Adrenal gland (tissue), 12 donors: Measurements from ENCODE around the gene HHAT. TPM values are rescaled to one million over a fixed set of nuclear protein-coding genes. Genes with fewer than 3 reads are reported as not detected.

Source experiments
- DNase-seq, 7 donors: peaks; one replicate each; pipeline ENCODE4 v3.0.0-alpha.2; 2019 to 2020
- H3K27ac ChIP-seq, 5 donors: fragments of 200-600 bp; sonication (generic) in 4 of 5; 1 replicate in 3 of 5; 2 replicates in 2 of 5; pipeline versions ENCODE4 v1.5.1 to v1.8.0; 2016 to 2020; ENCODE audit warnings: mild to moderate bottlenecking in 1 of 5
- H3K27me3 ChIP-seq: fragments of 200-600 bp; 2 replicates; pipeline ENCODE4 v1.8.0; 2021
- H3K36me3 ChIP-seq, 2 donors: fragments of 200-600 bp; replicated peaks in 1 of 2; 1 replicate in 1 of 2; 2 replicates in 1 of 2; pipeline versions ENCODE4 v1.5.1 to v1.8.0; 2018 to 2022
- H3K4me1 ChIP-seq, 2 donors: fragments of 200-600 bp; replicated peaks in 1 of 2; 1 replicate in 1 of 2; 2 replicates in 1 of 2; pipeline versions ENCODE4 v1.5.1 to v1.8.0; 2018 to 2021
- H3K4me3 ChIP-seq, 4 donors: fragments of 200-600 bp; sonication (generic) in 3 of 4; one replicate each; pipeline ENCODE4 v1.5.1; 2016 to 2018
- H3K9me3 ChIP-seq, 3 donors: fragments of 200-600 bp; sonication (generic) in 1 of 3; replicated peaks in 1 of 3; 1 replicate in 2 of 3; 2 replicates in 1 of 3; pipeline versions ENCODE4 v1.5.1 to v1.8.0; 2016 to 2021
- POLR2A ChIP-seq, 2 donors: fragments of 450-650 bp; IDR thresholded peaks; one replicate each; pipeline ENCODE4 v1.6.1; 2017; ENCODE audit warnings: antibody characterized with exemption in 2 of 2, mild to moderate bottlenecking in 2 of 2, moderate library complexity in 1 of 2
- WGBS, 4 donors: extraction: QIAGEN DNeasy Blood & Tissue Kit in 2 of 4; methylation state at CpG; one replicate each; pipeline versions ENCODE4 v1.1.5 to v1.1.7; 2013 to 2017; 5-methylcytosine and 5-hydroxymethylcytosine counted together
- intact Hi-C, 2 donors: fragments of 100-400 bp; cut with DNase I; formaldehyde crosslinking; loops; one replicate each; pipeline versions ENCODE4 v1.14.1 to v1.15.0; 2022 to 2023
- polyA plus RNA-seq, 3 donors: library from polyadenylated mRNA; stranded (reverse); fragments of 200-250 nt in 2 of 3; fragments of 350-450 nt in 1 of 3; fragmentation: Illumina TruSeq in 1 of 3; extraction: RNeasy Lipid Tissue Mini Kit (QIAGEN cat#74804) in 1 of 3; gene quantifications; one replicate each; pipeline ENCODE4 v1.2.3, GENCODE V29; 2013 to 2014
- total RNA-seq, 9 donors: library from RNA; depleted of rRNA in 4 of 9; stranded (reverse); fragments of >200 nt in 4 of 9; fragments of 120-200 nt in 1 of 9; fragmentation: NEBNext Ultra II Directional in 1 of 9; extraction: Animal tissue kit (Norgen Biotek cat#: 25700) in 1 of 9; gene quantifications; one replicate each; pipeline versions ENCODE4 v1.1.0 to v1.2.4, GENCODE V29; 2013 to 2023
- TF ChIP-seq, protein P1 (sequence below), 6 experiments: fragments of 450-650 bp in 4 of 6; fragments of 200-600 bp in 2 of 6; sonication (generic) in 1 of 6; IDR thresholded peaks; 1 replicate in 5 of 6; 2 replicates in 1 of 6; pipeline versions ENCODE4 v1.5.1 to v1.8.0; 2016 to 2021; ENCODE audit warnings: antibody characterized with exemption in 6 of 6, mild to moderate bottlenecking in 2 of 6, moderate library complexity in 1 of 6
- donor health status: healthy with polysubstance abuse.
- donor health status: Bipolar disorder and iron deficiency.
- donor health status: DM: yes; HTN: yes; CAD: no.
- donor health status: DM: no; HTN: no; CAD: no.
- donor health status: DM: no; HTN: no; CAD: no.
- donor health status: DM: yes; HTN: yes; CAD: no.

Gene HHAT
- total and polyA plus RNA-seq, 12 donors: 3.1 to 26.7 (median 12.3) TPM

DNA sequence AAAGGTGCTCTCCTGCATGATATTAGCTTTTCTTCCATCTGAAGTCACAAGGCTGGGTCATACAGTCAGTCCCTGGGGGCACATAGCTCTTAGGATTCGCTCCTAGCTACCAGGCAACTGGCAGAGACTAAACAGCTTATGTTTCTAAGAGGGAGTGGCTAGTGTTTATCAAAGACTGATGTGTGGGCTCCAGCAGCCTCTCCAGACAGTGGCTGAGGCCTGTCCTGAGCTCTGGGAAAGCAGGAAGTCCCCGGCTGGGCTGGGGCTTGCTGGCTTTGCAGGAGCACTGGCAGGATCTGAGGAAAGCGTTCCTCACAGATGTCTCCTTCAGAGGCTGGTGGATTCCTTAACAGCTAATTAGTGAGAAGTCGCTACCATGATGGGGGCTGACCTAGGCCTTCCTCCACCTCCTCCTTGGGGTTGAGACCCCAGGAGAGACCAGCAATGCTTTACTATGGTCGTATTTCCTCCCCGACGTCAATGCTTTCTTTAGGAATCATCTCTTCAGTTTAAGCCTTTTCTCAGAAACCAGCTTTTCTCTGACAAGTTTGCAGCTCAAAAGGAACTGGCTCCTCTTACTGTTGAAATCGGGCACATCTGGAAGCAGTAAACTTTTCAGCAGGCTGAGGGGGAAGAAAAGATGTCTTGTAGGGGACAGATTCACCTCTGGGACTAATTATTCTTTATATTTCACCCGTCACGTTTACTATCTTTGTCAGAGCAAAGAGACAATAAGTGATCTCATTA is 33.5 kb upstream of the HHAT start:
- H3K27me3 ChIP-seq: no peaks in the 10 kb centered on the region
- no peak overlapping the region for H3K4me3 ChIP-seq
- H3K27ac ChIP-seq: peak overlapping the region in 2 of 5 donors; percentile 44 to 56
- TF ChIP-seq POLR2A (IDR thresholded peaks at IDR 0.05): no peak
- TF ChIP-seq, protein P1, sequence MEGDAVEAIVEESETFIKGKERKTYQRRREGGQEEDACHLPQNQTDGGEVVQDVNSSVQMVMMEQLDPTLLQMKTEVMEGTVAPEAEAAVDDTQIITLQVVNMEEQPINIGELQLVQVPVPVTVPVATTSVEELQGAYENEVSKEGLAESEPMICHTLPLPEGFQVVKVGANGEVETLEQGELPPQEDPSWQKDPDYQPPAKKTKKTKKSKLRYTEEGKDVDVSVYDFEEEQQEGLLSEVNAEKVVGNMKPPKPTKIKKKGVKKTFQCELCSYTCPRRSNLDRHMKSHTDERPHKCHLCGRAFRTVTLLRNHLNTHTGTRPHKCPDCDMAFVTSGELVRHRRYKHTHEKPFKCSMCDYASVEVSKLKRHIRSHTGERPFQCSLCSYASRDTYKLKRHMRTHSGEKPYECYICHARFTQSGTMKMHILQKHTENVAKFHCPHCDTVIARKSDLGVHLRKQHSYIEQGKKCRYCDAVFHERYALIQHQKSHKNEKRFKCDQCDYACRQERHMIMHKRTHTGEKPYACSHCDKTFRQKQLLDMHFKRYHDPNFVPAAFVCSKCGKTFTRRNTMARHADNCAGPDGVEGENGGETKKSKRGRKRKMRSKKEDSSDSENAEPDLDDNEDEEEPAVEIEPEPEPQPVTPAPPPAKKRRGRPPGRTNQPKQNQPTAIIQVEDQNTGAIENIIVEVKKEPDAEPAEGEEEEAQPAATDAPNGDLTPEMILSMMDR (IDR thresholded peaks at IDR 0.05): no peak
- H3K36me3 ChIP-seq: no peaks in the 10 kb centered on the region
- H3K4me1 ChIP-seq: peaks cover 11 to 17% of the 10 kb centered on the region in 2 donors
- H3K9me3 ChIP-seq: no peaks in the 10 kb centered on the region
- DNase-seq: peak in 4 of 7 donors; percentile 18 to 80 (median 30)
- 48 to 57% (median 52%) methylated on average over 9 to 10 of the region's 10 CpGs for WGBS, 4 donors
- intact Hi-C loops: no loop called here

DNA sequence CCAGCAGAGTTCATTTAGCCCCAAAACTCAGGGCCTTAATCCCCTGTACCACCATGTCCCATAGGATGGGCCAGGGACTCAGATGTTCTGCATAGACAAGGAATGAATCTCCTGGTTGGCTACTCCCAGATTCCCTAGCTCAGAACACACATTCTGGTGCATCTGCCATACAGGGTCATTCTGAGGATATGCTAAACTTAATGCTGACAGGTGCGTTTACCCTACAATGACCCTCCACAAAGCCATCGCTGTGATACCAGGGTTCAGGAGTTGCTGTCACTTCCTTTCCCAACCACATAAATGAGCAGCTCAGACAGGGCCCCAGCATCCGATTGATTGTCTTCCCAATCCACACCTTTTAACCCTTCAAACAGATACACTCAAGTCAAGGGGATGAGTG is 32.0 kb upstream of the HHAT start:
- Histone ChIP-seq H3K36me3 (no peaks in the 10 kb centered on the region), H3K9me3 (no peaks in the 10 kb centered on the region), H3K4me1 (peaks cover 10 to 17% of the 10 kb centered on the region in 2 donors), H3K4me3 (no peak overlapping the region), H3K27ac (no peak overlapping the region), H3K27me3 (no peaks in the 10 kb centered on the region)
- no peak for DNase-seq
- WGBS, 4 donors: 89 to 94% (median 92%) methylated on average over 2 to 3 of the region's 3 CpGs
- intact Hi-C loops: no loop called here
- TF ChIP-seq POLR2A (IDR thresholded peaks at IDR 0.05): no peak
- TF ChIP-seq, protein P1 (IDR thresholded peaks at IDR 0.05): no peak

DNA sequence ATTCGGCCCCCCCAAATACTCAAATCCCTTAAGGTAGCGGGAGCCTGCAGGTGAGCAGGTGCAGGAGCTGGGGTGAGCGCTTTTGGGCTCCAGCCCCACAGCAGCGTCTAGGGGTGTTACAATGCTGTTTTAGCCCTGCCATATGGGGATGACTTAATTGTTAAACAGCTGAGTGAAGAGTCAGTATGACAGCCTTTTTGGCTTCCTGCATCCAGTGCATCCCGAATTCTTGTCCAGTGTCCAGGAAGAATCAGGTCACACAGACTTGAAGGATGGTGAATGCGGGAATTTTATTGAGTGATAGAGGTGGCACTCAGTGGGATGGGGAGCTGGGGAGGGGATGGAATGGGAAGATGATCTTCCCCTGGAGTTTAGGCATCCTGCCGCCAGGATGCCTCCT is 30.4 kb upstream of the HHAT start:
- H3K4me3 ChIP-seq: no peak overlapping the region
- H3K9me3 ChIP-seq: no peaks in the 10 kb centered on the region
- H3K36me3 ChIP-seq: no peaks in the 10 kb centered on the region
- intact Hi-C loops: no loop called here
- H3K27me3 ChIP-seq: no peaks in the 10 kb centered on the region
- no peak overlapping the region for H3K27ac ChIP-seq
- no peak for DNase-seq
- H3K4me1 ChIP-seq: peaks cover 0 to 4% of the 10 kb centered on the region in 2 donors
- no peak for TF ChIP-seq POLR2A (IDR thresholded peaks at IDR 0.05)
- TF ChIP-seq, protein P1 (IDR thresholded peaks at IDR 0.05): no peak
- 84 to 91% (median 85%) methylated on average over 6 to 7 of the region's 7 CpGs for WGBS, 4 donors

DNA sequence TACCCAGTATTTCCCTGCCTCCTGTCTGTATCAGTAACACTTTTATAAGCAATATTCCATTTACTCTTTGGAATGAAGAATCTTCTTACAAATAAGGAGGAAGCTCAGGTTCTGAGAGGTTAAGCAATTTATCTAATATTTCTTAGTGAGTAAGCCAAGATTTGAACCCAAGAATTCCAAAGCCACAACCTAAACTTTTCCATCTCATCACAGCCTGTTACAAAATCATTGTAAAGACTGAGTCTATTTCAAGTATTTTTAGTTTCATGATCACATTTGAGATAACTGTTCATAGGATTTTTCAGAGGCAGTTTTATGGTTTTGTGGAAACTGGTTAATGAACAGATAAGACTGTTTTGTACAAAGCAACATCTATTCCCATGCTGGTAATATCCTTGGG is 29.8 kb upstream of the HHAT start:
- no peaks in the 10 kb centered on the region for H3K4me1 ChIP-seq
- no peak overlapping the region for H3K4me3 ChIP-seq
- no peaks in the 10 kb centered on the region for H3K9me3 ChIP-seq
- DNase-seq: no peak
- TF ChIP-seq POLR2A (IDR thresholded peaks at IDR 0.05): no peak
- TF ChIP-seq, protein P1 (IDR thresholded peaks at IDR 0.05): no peak
- H3K36me3 ChIP-seq: no peaks in the 10 kb centered on the region
- no peak overlapping the region for H3K27ac ChIP-seq
- intact Hi-C loops: no loop called here
- H3K27me3 ChIP-seq: no peaks in the 10 kb centered on the region
